HepG2 (cell line): ENCODE data around the gene RBP4. TPM values are rescaled to one million over a fixed set of nuclear protein-coding genes. Genes with fewer than 3 reads are reported as not detected.

Experiments
- BORCS8-MEF2B ChIP-seq: sonication (generic); formaldehyde crosslinking; IDR thresholded peaks from 2 replicates; pipeline ENCODE4 v1.8.0; 2022; ENCODE audit warnings: mild to moderate bottlenecking, missing genetic modification reagents
- CCDC6 ChIP-seq: sonication (generic); formaldehyde crosslinking; IDR thresholded peaks from 2 replicates; pipeline ENCODE4 v1.8.1; 2022; ENCODE audit warnings: mild to moderate bottlenecking, missing genetic modification reagents, moderate library complexity
- FLYWCH1 ChIP-seq: sonication (generic); formaldehyde crosslinking; IDR thresholded peaks from 2 replicates; pipeline ENCODE4 v1.8.1; 2023; ENCODE audit warnings: mild to moderate bottlenecking, missing genetic modification reagents
- PAX8 ChIP-seq: sonication (generic); formaldehyde crosslinking; IDR thresholded peaks from 2 replicates; pipeline ENCODE4 v1.8.0; 2022; ENCODE audit warnings: mild to moderate bottlenecking, missing genetic modification reagents, borderline replicate concordance
- PLRG1 ChIP-seq: fragments of 450-650 bp; conservative IDR thresholded peaks from 2 replicates; pipeline ENCODE4 v1.6.1; 2016
- POLR2A ChIP-seq, 2 experiments: IDR thresholded peaks; 2 replicates each; pipeline ENCODE4 v1.6.1; 2011; ENCODE audit warnings: low read depth in 2 of 2, low read length in 2 of 2, mild to moderate bottlenecking in 1 of 2, moderate library complexity in 1 of 2; ENCODE audit not compliant: insufficient read depth in 1 of 2
- PPARG ChIP-seq: conservative IDR thresholded peaks from 2 replicates; pipeline ENCODE4 v1.6.1; 2016; ENCODE audit warnings: missing biosample characterization, missing genetic modification reagents
- PRMT3 ChIP-seq: sonication (generic); formaldehyde crosslinking; IDR thresholded peaks from 2 replicates; pipeline ENCODE4 v1.8.1; 2022; ENCODE audit warnings: low read depth, mild to moderate bottlenecking, moderate library complexity, missing genetic modification reagents, borderline replicate concordance
- ZFAT ChIP-seq: sonication (generic); formaldehyde crosslinking; conservative IDR thresholded peaks from 2 replicates; pipeline ENCODE4 v1.8.1; 2023; ENCODE audit warnings: missing genetic modification reagents, inconsistent platforms
- ZNF276 ChIP-seq: sonication (generic); formaldehyde crosslinking; IDR thresholded peaks from 2 replicates; pipeline ENCODE4 v1.4.0; 2020; ENCODE audit warnings: mild to moderate bottlenecking, low read depth, missing genetic modification reagents
- ZNF282 ChIP-seq: fragments of 450-650 bp; IDR thresholded peaks from 2 replicates; pipeline ENCODE4 v1.6.1; 2018; ENCODE audit not compliant: partially characterized antibody
- ZNF318 ChIP-seq: sonication (generic); formaldehyde crosslinking; IDR thresholded peaks from 2 replicates; pipeline ENCODE4 v1.4.0; 2020; ENCODE audit warnings: mild to moderate bottlenecking, missing genetic modification reagents
- ZNF326 ChIP-seq: sonication (generic); formaldehyde crosslinking; IDR thresholded peaks from 2 replicates; pipeline ENCODE4 v1.4.0; 2020; ENCODE audit warnings: missing genetic modification reagents, borderline replicate concordance
- ZNF556 ChIP-seq: sonication (generic); formaldehyde crosslinking; IDR thresholded peaks from 2 replicates; pipeline ENCODE4 v1.4.0; 2020; ENCODE audit warnings: mild to moderate bottlenecking, missing genetic modification reagents, borderline replicate concordance
- ZNF687 ChIP-seq: sonication (generic); formaldehyde crosslinking; IDR thresholded peaks from 2 replicates; pipeline ENCODE4 v1.5.1; 2020; ENCODE audit warnings: mild to moderate bottlenecking, missing genetic modification reagents, moderate library complexity
- polyA plus RNA-seq, 8 experiments: library from polyadenylated mRNA; depleted of rRNA in 3 of 8; stranded (reverse) in 7 of 8; unstranded in 1 of 8; fragments of >200 nt; fragmentation: Illumina TruSeq in 4 of 8; extraction: Trizol in 4 of 8; gene quantifications; 2 replicates each; pipeline versions ENCODE4 v1.2.1 to v1.2.3, GENCODE V29; 2011 to 2016; ENCODE audit warnings: low read depth in 4 of 8, missing spikeins in 1 of 8, mixed read lengths in 1 of 8; ENCODE audit not compliant: insufficient read depth in 1 of 8
- total RNA-seq, 5 experiments: library from RNA; depleted of rRNA; stranded (reverse); fragments of >200 nt; fragmentation: Illumina TruSeq; extraction: Trizol; gene quantifications; 2 replicates each; pipeline ENCODE4 v1.2.3, GENCODE V29; 2016; ENCODE audit warnings: low read depth in 1 of 5

Gene RBP4
- total and polyA plus RNA-seq, 2 of the 13 experiments (the other 11 are each of a cell fraction or from before 2014, with no cell fraction given), result 642 to 931 TPM

DNA sequence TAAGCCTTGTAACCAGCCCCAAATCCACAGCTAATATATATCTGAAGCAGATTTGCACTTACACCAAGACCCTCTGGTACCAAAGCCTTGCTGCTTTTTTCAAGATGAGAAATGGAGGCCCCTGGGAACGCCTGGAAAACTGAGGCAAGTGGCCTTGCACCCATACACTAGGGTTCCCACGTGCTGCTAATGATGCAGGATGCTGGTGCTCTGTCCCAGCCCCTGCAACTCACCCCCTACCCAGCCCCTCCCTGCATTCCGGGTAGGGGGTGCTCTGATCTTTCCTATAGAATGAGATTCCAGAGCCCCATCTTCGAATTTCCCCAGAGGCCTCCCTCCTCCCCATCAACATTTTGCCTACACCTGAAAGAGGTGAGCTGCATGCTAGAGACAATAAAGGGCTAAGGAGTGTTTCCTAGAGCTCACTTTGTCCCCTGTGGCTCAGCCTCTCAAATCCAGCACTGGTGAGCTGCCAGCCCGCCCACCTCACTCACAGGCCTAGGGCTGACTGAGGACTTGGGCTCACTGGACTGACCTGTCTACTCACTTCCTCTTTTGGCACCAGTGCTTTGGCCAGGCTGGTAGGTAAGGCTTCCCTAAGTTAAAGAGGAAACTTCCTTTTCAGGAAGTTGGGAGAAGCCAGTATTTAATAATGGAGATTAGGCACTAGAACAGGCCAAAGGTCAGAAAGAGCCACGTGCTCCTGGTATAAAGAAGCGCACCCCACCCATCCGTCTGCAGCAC lies 9.8 kb downstream of the RBP4 start (continued):
- no peak for TF ChIP-seq ZNF318 (CRISPR knock-in tag)
- no peak for TF ChIP-seq ZNF276
- no peak for TF ChIP-seq ZNF326
- no peak for TF ChIP-seq ZNF282
- no peak for TF ChIP-seq ZFAT (CRISPR knock-in tag)
- peak; percentile 21; the same call in 1 of the 2 replicates for TF ChIP-seq ZNF687 (CRISPR knock-in tag)
- TF ChIP-seq PRMT3 (CRISPR knock-in tag), result no peak
- no peak for TF ChIP-seq PLRG1
- TF ChIP-seq CCDC6, result peak; percentile 27; the same call in 1 of the 2 replicates
- TF ChIP-seq PPARG (CRISPR knock-in tag), result no peak
- no peak for TF ChIP-seq ZNF556 (CRISPR knock-in tag)
- TF ChIP-seq POLR2A (IDR thresholded peaks at IDR 0.05; ENCODE audit: insufficient read depth in 1 of 2, low read depth in 2 of 2, low read length in 2 of 2), result peak; percentile 15 to 55
- TF ChIP-seq FLYWCH1 (CRISPR knock-in tag), result no peak
- TF ChIP-seq PAX8 (CRISPR knock-in tag), result no peak
- peak; percentile 8; the same call in 1 of the 2 replicates for TF ChIP-seq BORCS8-MEF2B (CRISPR knock-in tag)
